ENCODE measurements around the gene PLA2G4B.

DNA sequence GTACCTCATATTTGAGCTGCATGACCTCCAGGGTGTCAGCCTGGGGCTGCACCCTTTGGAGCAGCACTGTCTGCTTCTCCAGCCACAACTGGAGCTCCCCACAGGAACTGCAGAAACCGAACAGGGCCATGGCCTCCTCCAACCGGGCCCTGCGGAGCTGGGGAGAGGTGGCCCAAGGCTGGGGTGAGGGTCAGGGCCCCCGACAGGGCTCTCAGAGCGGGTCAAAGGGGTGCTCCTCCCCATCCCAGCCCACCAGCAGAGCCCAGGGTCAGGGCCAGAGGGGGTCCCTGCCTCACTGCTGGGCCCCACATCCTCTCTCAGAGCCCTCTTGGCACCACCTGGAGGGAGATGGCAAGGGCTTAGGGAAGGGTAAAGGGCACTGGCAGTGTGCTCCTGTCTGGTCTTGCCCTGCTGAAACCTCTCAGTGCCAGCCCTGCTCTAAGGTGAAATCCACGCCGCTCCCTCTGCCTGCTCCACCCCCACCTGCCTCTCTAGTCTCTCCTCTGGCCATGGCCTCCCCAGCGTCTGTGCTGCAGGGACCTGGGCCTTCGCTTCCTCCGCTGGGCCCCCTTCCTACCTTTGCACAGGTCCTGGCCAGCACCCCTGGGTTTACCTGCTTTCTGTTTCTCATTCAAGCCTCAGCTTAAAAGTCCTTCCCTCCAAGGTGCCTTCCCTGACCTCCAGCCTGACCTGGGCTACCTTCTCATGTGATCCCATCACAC, 41.7 kb downstream of the PLA2G4B start:
- TF ChIP-seq, protein P1, sequence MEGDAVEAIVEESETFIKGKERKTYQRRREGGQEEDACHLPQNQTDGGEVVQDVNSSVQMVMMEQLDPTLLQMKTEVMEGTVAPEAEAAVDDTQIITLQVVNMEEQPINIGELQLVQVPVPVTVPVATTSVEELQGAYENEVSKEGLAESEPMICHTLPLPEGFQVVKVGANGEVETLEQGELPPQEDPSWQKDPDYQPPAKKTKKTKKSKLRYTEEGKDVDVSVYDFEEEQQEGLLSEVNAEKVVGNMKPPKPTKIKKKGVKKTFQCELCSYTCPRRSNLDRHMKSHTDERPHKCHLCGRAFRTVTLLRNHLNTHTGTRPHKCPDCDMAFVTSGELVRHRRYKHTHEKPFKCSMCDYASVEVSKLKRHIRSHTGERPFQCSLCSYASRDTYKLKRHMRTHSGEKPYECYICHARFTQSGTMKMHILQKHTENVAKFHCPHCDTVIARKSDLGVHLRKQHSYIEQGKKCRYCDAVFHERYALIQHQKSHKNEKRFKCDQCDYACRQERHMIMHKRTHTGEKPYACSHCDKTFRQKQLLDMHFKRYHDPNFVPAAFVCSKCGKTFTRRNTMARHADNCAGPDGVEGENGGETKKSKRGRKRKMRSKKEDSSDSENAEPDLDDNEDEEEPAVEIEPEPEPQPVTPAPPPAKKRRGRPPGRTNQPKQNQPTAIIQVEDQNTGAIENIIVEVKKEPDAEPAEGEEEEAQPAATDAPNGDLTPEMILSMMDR (conservative IDR thresholded peaks at IDR 0.05) = no peak
- TF ChIP-seq EZH2 (IDR thresholded peaks at IDR 0.05; ENCODE audit: low read depth) = no peak

All from PC-9 (cell line).